ENCODE data around the gene RFT1.

GRCh38 chr3:53167418-53168174 lies 37.4 kb upstream of the RFT1 start:
- TF ChIP-seq, protein P1, sequence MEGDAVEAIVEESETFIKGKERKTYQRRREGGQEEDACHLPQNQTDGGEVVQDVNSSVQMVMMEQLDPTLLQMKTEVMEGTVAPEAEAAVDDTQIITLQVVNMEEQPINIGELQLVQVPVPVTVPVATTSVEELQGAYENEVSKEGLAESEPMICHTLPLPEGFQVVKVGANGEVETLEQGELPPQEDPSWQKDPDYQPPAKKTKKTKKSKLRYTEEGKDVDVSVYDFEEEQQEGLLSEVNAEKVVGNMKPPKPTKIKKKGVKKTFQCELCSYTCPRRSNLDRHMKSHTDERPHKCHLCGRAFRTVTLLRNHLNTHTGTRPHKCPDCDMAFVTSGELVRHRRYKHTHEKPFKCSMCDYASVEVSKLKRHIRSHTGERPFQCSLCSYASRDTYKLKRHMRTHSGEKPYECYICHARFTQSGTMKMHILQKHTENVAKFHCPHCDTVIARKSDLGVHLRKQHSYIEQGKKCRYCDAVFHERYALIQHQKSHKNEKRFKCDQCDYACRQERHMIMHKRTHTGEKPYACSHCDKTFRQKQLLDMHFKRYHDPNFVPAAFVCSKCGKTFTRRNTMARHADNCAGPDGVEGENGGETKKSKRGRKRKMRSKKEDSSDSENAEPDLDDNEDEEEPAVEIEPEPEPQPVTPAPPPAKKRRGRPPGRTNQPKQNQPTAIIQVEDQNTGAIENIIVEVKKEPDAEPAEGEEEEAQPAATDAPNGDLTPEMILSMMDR (IDR thresholded peaks at IDR 0.05; ENCODE audit: low read depth, low read length) = no peak
- TF ChIP-seq POLR2A (IDR thresholded peaks at IDR 0.05; ENCODE audit: extremely low read depth, insufficient read length) = no peak
- TF ChIP-seq MYC (IDR thresholded peaks at IDR 0.05; ENCODE audit: low read depth, low read length) = no peak
- TF ChIP-seq MAX (IDR thresholded peaks at IDR 0.05; ENCODE audit: low read depth, low read length) = no peak
